IMR-90 (cell line): ENCODE measurements around the gene SLC37A1. TPM values are rescaled to one million over a fixed set of nuclear protein-coding genes. Genes with fewer than 3 reads are reported as not detected.

Experiments
- ATAC-seq: fragments of 200-7000 bp; cut with Tn5 transposase; 2 replicates; pipeline ENCODE4 v1.9.1; 2020; ENCODE audit warnings: low read depth, mild to moderate bottlenecking, moderate library complexity
- BruUV-seq: library from RNA; stranded (reverse); fragments of 400-500 nt; replicated peaks from 2 replicates; lab custom pipeline; 2021; lab: Mats Ljungman, UMichigan
- CTCF ChIA-PET: fragments of 300-600 bp; formaldehyde crosslinking; extraction: SDS; loops from one replicate; lab custom pipeline; 2021; ENCODE audit warnings: antibody characterized with exemption; lab: Yijun Ruan, JAX
- POLR2A ChIA-PET: fragments of 300-600 bp; sonication (Branson Sonifier 250); formaldehyde crosslinking; loops from one replicate; lab custom pipeline; 2022; ENCODE audit warnings: antibody characterized with exemption; ENCODE audit not compliant: unreplicated experiment; lab: Charles Lee
- DNase-seq: peaks from one replicate; pipeline ENCODE4 v3.0.0; 2013
- H2AFZ ChIP-seq: replicated peaks from 2 replicates; pipeline ENCODE3; 2013; ENCODE audit warnings: low read length, mild to moderate bottlenecking; ENCODE audit not compliant: poor library complexity
- H2AK5ac ChIP-seq: 2 replicates; pipeline ENCODE4 v1.6.1; 2013; ENCODE audit warnings: low read depth, low read length, inconsistent platforms
- H2AK9ac ChIP-seq: replicated peaks from 2 replicates; pipeline ENCODE3; 2013; ENCODE audit warnings: mild to moderate bottlenecking, low read depth, low read length, moderate library complexity; ENCODE audit not compliant: poor library complexity
- H2BK120ac ChIP-seq: 2 replicates; pipeline ENCODE4 v1.6.1; 2013; ENCODE audit warnings: low read depth, low read length, inconsistent platforms
- H2BK15ac ChIP-seq: 3 replicates; pipeline ENCODE4 v1.6.1; 2013; ENCODE audit warnings: low read depth, low read length, inconsistent platforms
- H2BK20ac ChIP-seq: 2 replicates; pipeline ENCODE4 v1.6.1; 2013; ENCODE audit warnings: low read depth, mild to moderate bottlenecking, inconsistent platforms, low read length, moderate library complexity
- H2BK5ac ChIP-seq: 2 replicates; pipeline ENCODE4 v1.6.1; 2013; ENCODE audit warnings: mild to moderate bottlenecking, low read depth, low read length, inconsistent platforms; ENCODE audit not compliant: poor library complexity, severe bottlenecking
- H3K14ac ChIP-seq: replicated peaks from 2 replicates; pipeline ENCODE4 v1.6.1; 2013; ENCODE audit warnings: low read depth, low read length, inconsistent platforms
- H3K18ac ChIP-seq: 2 replicates; pipeline ENCODE4 v1.6.1; 2013; ENCODE audit warnings: low read depth, low read length, control low read depth
- H3K23ac ChIP-seq: 2 replicates; pipeline ENCODE4 v1.6.1; 2013; ENCODE audit warnings: low read depth, low read length, inconsistent platforms
- H3K27ac ChIP-seq: 2 replicates; pipeline ENCODE4 v1.5.1; 2013; ENCODE audit warnings: mild to moderate bottlenecking, control low read depth, low read length; ENCODE audit not compliant: insufficient read depth
- H3K27me3 ChIP-seq: 2 replicates; pipeline ENCODE4 v1.6.1; 2013; ENCODE audit warnings: low read length; ENCODE audit not compliant: control insufficient read depth, insufficient read depth
- H3K36me3 ChIP-seq: 2 replicates; pipeline ENCODE4 v1.6.1; 2013; ENCODE audit warnings: low read length, mixed read lengths; ENCODE audit not compliant: control insufficient read depth, insufficient read depth
- H3K4ac ChIP-seq: 2 replicates; pipeline ENCODE4 v1.6.1; 2013; ENCODE audit warnings: low read depth, low read length, inconsistent platforms
- H3K4me1 ChIP-seq: 2 replicates; pipeline ENCODE4 v1.6.1; 2013; ENCODE audit warnings: low read length, mixed read lengths; ENCODE audit not compliant: control insufficient read depth, insufficient read depth
- H3K4me2 ChIP-seq: 2 replicates; pipeline ENCODE4 v1.6.1; 2013; ENCODE audit warnings: low read depth, mild to moderate bottlenecking, control low read depth, low read length, moderate library complexity
- H3K4me3 ChIP-seq: 2 replicates; pipeline ENCODE4 v1.5.1; 2013; ENCODE audit warnings: low read depth, mild to moderate bottlenecking, control low read depth, low read length, moderate library complexity; ENCODE audit not compliant: insufficient read depth
- H3K56ac ChIP-seq: 2 replicates; pipeline ENCODE4 v1.6.1; 2013; ENCODE audit warnings: low read length, inconsistent platforms; ENCODE audit not compliant: insufficient read depth; ENCODE audit errors: extremely low read depth
- H3K79me1 ChIP-seq, 2 experiments: 2 replicates each; pipeline ENCODE4 v1.6.1; 2013; ENCODE audit warnings: low read length in 2 of 2, inconsistent platforms in 1 of 2, low read depth in 1 of 2
- H3K9ac ChIP-seq: 2 replicates; pipeline ENCODE4 v1.6.1; 2013; ENCODE audit warnings: low read depth, low read length, control low read depth
- H3K9me1 ChIP-seq: 2 replicates; pipeline ENCODE4 v1.6.1; 2013; ENCODE audit warnings: low read length, inconsistent platforms; ENCODE audit not compliant: insufficient read depth
- H3K9me3 ChIP-seq: 2 replicates; pipeline ENCODE4 v1.6.1; 2013; ENCODE audit warnings: low read length; ENCODE audit not compliant: control insufficient read depth, insufficient read depth
- H4K20me1 ChIP-seq: 2 replicates; pipeline ENCODE4 v1.6.1; 2013; ENCODE audit warnings: low read length, inconsistent platforms; ENCODE audit not compliant: insufficient read depth
- H4K5ac ChIP-seq: 2 replicates; pipeline ENCODE4 v1.6.1; 2013; ENCODE audit warnings: mild to moderate bottlenecking, low read depth, low read length, control low read depth
- H4K8ac ChIP-seq, 2 experiments: 2 replicates each; pipeline ENCODE4 v1.6.1; 2013; ENCODE audit warnings: low read depth in 2 of 2, low read length in 2 of 2, control low read depth in 1 of 2, inconsistent platforms in 1 of 2
- H4K91ac ChIP-seq: 2 replicates; pipeline ENCODE4 v1.6.1; 2013; ENCODE audit warnings: low read depth, low read length, inconsistent platforms; ENCODE audit not compliant: insufficient read depth
- BHLHE40 ChIP-seq: fragments of 150-350 bp; IDR thresholded peaks from 2 replicates; pipeline ENCODE4 v1.6.1; 2016; ENCODE audit warnings: mild to moderate bottlenecking, low read depth, low read length
- CEBPB ChIP-seq: IDR thresholded peaks from 2 replicates; pipeline ENCODE4 v1.6.1; 2012; ENCODE audit warnings: low read depth, low read length, improper control_type of control experiment
- CHD1 ChIP-seq: IDR thresholded peaks from 2 replicates; pipeline ENCODE4 v1.6.1; 2012; ENCODE audit warnings: low read depth, low read length, improper control_type of control experiment
- ELK1 ChIP-seq: fragments of 150-350 bp; IDR thresholded peaks from 2 replicates; pipeline ENCODE4 v1.6.1; 2016; ENCODE audit warnings: low read depth, mild to moderate bottlenecking, low read length, moderate library complexity, borderline replicate concordance
- FOS ChIP-seq: fragments of 150-350 bp; IDR thresholded peaks from 2 replicates; pipeline ENCODE4 v1.6.1; 2016; ENCODE audit warnings: low read depth, low read length
- MAFK ChIP-seq: IDR thresholded peaks from 2 replicates; pipeline ENCODE4 v1.6.1; 2012; ENCODE audit warnings: low read depth, low read length, improper control_type of control experiment
- MAZ ChIP-seq: IDR thresholded peaks from 2 replicates; pipeline ENCODE4 v1.6.1; 2012; ENCODE audit warnings: low read depth, mild to moderate bottlenecking, low read length, improper control_type of control experiment, moderate library complexity, borderline replicate concordance
- MXI1 ChIP-seq: IDR thresholded peaks from 2 replicates; pipeline ENCODE4 v1.6.1; 2012; ENCODE audit warnings: low read depth, mild to moderate bottlenecking, low read length, moderate library complexity, borderline replicate concordance
- NFE2L2 ChIP-seq: fragments of 150-350 bp; IDR thresholded peaks from 2 replicates; pipeline ENCODE4 v1.6.1; 2016; ENCODE audit warnings: low read depth, mild to moderate bottlenecking, low read length
- POLR2A ChIP-seq: IDR thresholded peaks from 2 replicates; pipeline ENCODE4 v1.6.1; 2012; ENCODE audit warnings: mild to moderate bottlenecking, low read depth, low read length
- RAD21 ChIP-seq: IDR thresholded peaks from 2 replicates; pipeline ENCODE4 v1.6.1; 2012; ENCODE audit warnings: low read length, improper control_type of control experiment
- RCOR1 ChIP-seq: IDR thresholded peaks from 2 replicates; pipeline ENCODE4 v1.6.1; 2012; ENCODE audit warnings: mild to moderate bottlenecking, low read length, improper control_type of control experiment; ENCODE audit not compliant: insufficient replicate concordance
- RFX5 ChIP-seq: IDR thresholded peaks from 2 replicates; pipeline ENCODE4 v1.8.0; 2012; ENCODE audit warnings: low read depth, mild to moderate bottlenecking, low read length, moderate library complexity
- SMC3 ChIP-seq: fragments of 150-350 bp; IDR thresholded peaks from 2 replicates; pipeline ENCODE4 v1.6.1; 2016; ENCODE audit warnings: low read depth, mild to moderate bottlenecking, antibody characterized with exemption, low read length, moderate library complexity
- USF2 ChIP-seq: fragments of 150-350 bp; IDR thresholded peaks from 2 replicates; pipeline ENCODE4 v1.6.1; 2017; ENCODE audit warnings: mild to moderate bottlenecking, antibody characterized with exemption, low read length, low read depth
- WGBS, 2 experiments: methylation state at CpG; one replicate each; pipeline versions ENCODE4 v1.1.5 to v1.1.7; 2013; ENCODE audit warnings: missing lambda C conversion rate in 2 of 2; ENCODE audit not compliant: insufficient read length in 1 of 2; ENCODE audit errors: extremely low coverage in 2 of 2; 5-methylcytosine and 5-hydroxymethylcytosine counted together
- dilution Hi-C: fragments of 300-500 bp; cut with HindIII; formaldehyde crosslinking; loops from one replicate; pipeline ENCODE4 v1.14.3; 2018; ENCODE audit warnings: low sequenced_read_pairs; ENCODE audit not compliant: unreplicated experiment
- in situ Hi-C: fragments of 300-500 bp; cut with MboI; formaldehyde crosslinking; loops from 3 replicates; pipeline ENCODE4 v1.14.3; 2019; ENCODE audit warnings: low sequenced_read_pairs, inconsistent platforms, mixed read lengths
- intact Hi-C: fragments of 100-400 bp; cut with micrococcal nuclease; formaldehyde crosslinking; loops from 2 replicates; pipeline ENCODE4 v1.10.0; 2022
- polyA plus RNA-seq, 3 experiments: library from polyadenylated mRNA; depleted of rRNA; stranded (reverse); fragments of >200 nt; gene quantifications; 2 replicates each; pipeline ENCODE4 v1.2.3, GENCODE V29; 2012; ENCODE audit warnings: low replicate concordance in 1 of 3
- total RNA-seq: library from RNA; depleted of rRNA; stranded (reverse); fragments of >200 nt; gene quantifications from 2 replicates; pipeline ENCODE4 v1.2.3, GENCODE V29; 2012
- TF ChIP-seq, protein P1 (sequence below): conservative IDR thresholded peaks from 2 replicates; pipeline ENCODE4 v1.5.1; 2012; ENCODE audit warnings: mild to moderate bottlenecking, low read depth, low read length, improper control_type of control experiment

The SLC37A1 gene
- total and polyA plus RNA-seq, 2 of the 4 experiments (the other 2 are of a cell fraction): 0.36 to 0.48 TPM

GRCh38 chr21:42566524-42567213 lies 53.0 kb downstream of the SLC37A1 start:
- H3K56ac ChIP-seq: no peak overlapping the region
- no peaks in the 10 kb centered on the region for H3K9me1 ChIP-seq
- no peak overlapping the region for H2BK5ac ChIP-seq
- no peaks in the 10 kb centered on the region for H4K20me1 ChIP-seq
- H2AK5ac ChIP-seq: no peak overlapping the region
- H3K36me3 ChIP-seq: no peaks in the 10 kb centered on the region
- TF ChIP-seq RFX5 (no peak), POLR2A (no peak), CHD1 (no peak), MXI1 (no peak), CEBPB (no peak), SMC3 (no peak), NFE2L2 (no peak), RAD21 (no peak), FOS (no peak), RCOR1 (no peak), MAFK (no peak), BHLHE40 (no peak), ELK1 (no peak), USF2 (no peak), MAZ (no peak)
- TF ChIP-seq, protein P1, sequence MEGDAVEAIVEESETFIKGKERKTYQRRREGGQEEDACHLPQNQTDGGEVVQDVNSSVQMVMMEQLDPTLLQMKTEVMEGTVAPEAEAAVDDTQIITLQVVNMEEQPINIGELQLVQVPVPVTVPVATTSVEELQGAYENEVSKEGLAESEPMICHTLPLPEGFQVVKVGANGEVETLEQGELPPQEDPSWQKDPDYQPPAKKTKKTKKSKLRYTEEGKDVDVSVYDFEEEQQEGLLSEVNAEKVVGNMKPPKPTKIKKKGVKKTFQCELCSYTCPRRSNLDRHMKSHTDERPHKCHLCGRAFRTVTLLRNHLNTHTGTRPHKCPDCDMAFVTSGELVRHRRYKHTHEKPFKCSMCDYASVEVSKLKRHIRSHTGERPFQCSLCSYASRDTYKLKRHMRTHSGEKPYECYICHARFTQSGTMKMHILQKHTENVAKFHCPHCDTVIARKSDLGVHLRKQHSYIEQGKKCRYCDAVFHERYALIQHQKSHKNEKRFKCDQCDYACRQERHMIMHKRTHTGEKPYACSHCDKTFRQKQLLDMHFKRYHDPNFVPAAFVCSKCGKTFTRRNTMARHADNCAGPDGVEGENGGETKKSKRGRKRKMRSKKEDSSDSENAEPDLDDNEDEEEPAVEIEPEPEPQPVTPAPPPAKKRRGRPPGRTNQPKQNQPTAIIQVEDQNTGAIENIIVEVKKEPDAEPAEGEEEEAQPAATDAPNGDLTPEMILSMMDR: no peak
- no peak overlapping the region for H2BK15ac ChIP-seq
- H2BK120ac ChIP-seq: no peak overlapping the region
- in situ Hi-C loops: no loop called here
- WGBS, 2 experiments: 66% methylated on average over 7 of the region's 16 CpGs; no CpG with 5 or more reads in 1 of the 2 experiments
- no peak overlapping the region for H3K4ac ChIP-seq
- H3K4me3 ChIP-seq: no peak overlapping the region
- dilution Hi-C loops: no loop called here
- no peak overlapping the region for H2BK20ac ChIP-seq
- DNase-seq (no peak), ATAC-seq (no peak)
- no peak overlapping the region for H3K14ac ChIP-seq
- no peak overlapping the region for H2AK9ac ChIP-seq
- intact Hi-C loops: no loop called here
- H3K18ac ChIP-seq: no peak overlapping the region
- no peaks in the 10 kb centered on the region for H3K9me3 ChIP-seq
- no peak overlapping the region for H3K23ac ChIP-seq
- no peak overlapping the region for H3K9ac ChIP-seq
- no peaks in the 10 kb centered on the region for H3K4me1 ChIP-seq
- ChIA-PET CTCF (no interaction called here), POLR2A (no interaction called here)
- no TSS peak for BruUV-seq
- H4K8ac ChIP-seq: no peak overlapping the region
- no peak overlapping the region for H4K5ac ChIP-seq
- H3K79me1 ChIP-seq: no peaks in the 10 kb centered on the region
- H4K91ac ChIP-seq: no peak overlapping the region
- H3K27ac ChIP-seq: no peak overlapping the region
- H3K4me2 ChIP-seq: no peak overlapping the region
- H3K27me3 ChIP-seq: peaks cover 10% of the 10 kb centered on the region; the same call in 1 of the 2 replicates
- no peak overlapping the region for H2AFZ ChIP-seq
